GM12878 (cell line): Measurements from ENCODE around the gene FSTL4. TPM values are rescaled to one million over a fixed set of nuclear protein-coding genes. Genes with fewer than 3 reads are reported as not detected.

Experiments
- ATAC-seq: fragments of 200-7000 bp; cut with Tn5 transposase; 3 replicates; pipeline ENCODE4 v1.9.1; 2020; ENCODE audit warnings: mild to moderate bottlenecking, moderate library complexity
- BruUV-seq: library from RNA; stranded (reverse); fragments of 400-500 nt; replicated peaks from 2 replicates; lab custom pipeline; 2021; lab: Mats Ljungman, UMichigan
- CTCF ChIA-PET: fragments of 300-600 bp; sonication (Branson Sonifier 250); formaldehyde crosslinking; extraction: SDS; loops from one replicate; lab custom pipeline; 2021; ENCODE audit warnings: inconsistent platforms; lab: Yijun Ruan, JAX
- POLR2A ChIA-PET: fragments of 350-600 bp; formaldehyde crosslinking; extraction: SDS; loops from one replicate; lab custom pipeline; 2021; ENCODE audit warnings: inconsistent platforms; lab: Charles Lee
- RAD21 ChIA-PET: fragments of 300-600 bp; sonication (Branson Sonifier 250); formaldehyde crosslinking; loops from one replicate; lab custom pipeline; 2023; ENCODE audit warnings: antibody characterized with exemption; ENCODE audit not compliant: unreplicated experiment; lab: Charles Lee
- SMC1A ChIA-PET: fragments of 300-600 bp; sonication (Branson Sonifier 250); formaldehyde crosslinking; loops from one replicate; lab custom pipeline; 2023; ENCODE audit not compliant: unreplicated experiment, uncharacterized antibody; lab: Charles Lee
- DNase-seq: peaks from one replicate; pipeline ENCODE4 v3.0.0-alpha.2; 2011; ENCODE audit warnings: low read depth, low spot score
- FAIRE-seq: peaks from 3 replicates; lab custom pipeline; 2011; peaks lifted over from hg19 to GRCh38; lab: Jason Lieb, UNC
- H2AFZ ChIP-seq: 2 replicates; pipeline ENCODE4 v1.6.0; 2011; ENCODE audit warnings: low read depth, low read length, control low read depth; ENCODE audit not compliant: control insufficient read depth
- H3K27ac ChIP-seq: 2 replicates; pipeline ENCODE4 v1.5.1; 2011; ENCODE audit warnings: control low read depth; ENCODE audit not compliant: control insufficient read depth, insufficient read depth
- H3K27me3 ChIP-seq, 2 experiments: replicated peaks in 1 of 2; 2 replicates each; pipeline versions ENCODE4 v1.6.0 to v1.6.1; 2011; ENCODE audit warnings: low read length in 1 of 2; ENCODE audit not compliant: control insufficient read depth in 2 of 2, insufficient read depth in 2 of 2
- H3K36me3 ChIP-seq, 2 experiments: 2 replicates each; pipeline ENCODE4 v1.5.1; 2011; ENCODE audit warnings: low read length in 1 of 2; ENCODE audit not compliant: control insufficient read depth in 2 of 2, insufficient read depth in 2 of 2
- H3K4me1 ChIP-seq: 2 replicates; pipeline ENCODE4 v1.6.1; 2011; ENCODE audit warnings: mild to moderate bottlenecking, low read length, moderate library complexity, mixed read lengths; ENCODE audit not compliant: control insufficient read depth, insufficient read depth
- H3K4me2 ChIP-seq: 2 replicates; pipeline ENCODE4 v1.6.0; 2011; ENCODE audit warnings: control low read depth; ENCODE audit not compliant: control insufficient read depth, insufficient read depth
- H3K4me3 ChIP-seq: fragments of 200-600 bp; sonication (generic); 2 replicates; pipeline ENCODE4 v1.5.1; 2016
- H3K79me2 ChIP-seq: 2 replicates; pipeline ENCODE4 v1.6.0; 2011; ENCODE audit warnings: low read length; ENCODE audit not compliant: control insufficient read depth, insufficient read depth
- H3K9ac ChIP-seq: 2 replicates; pipeline ENCODE4 v1.8.0; 2011; ENCODE audit warnings: low read length, control low read depth, mixed read lengths; ENCODE audit not compliant: control insufficient read depth, insufficient read depth
- H3K9me3 ChIP-seq: replicated peaks from 3 replicates; pipeline ENCODE4 v1.5.1; 2011; ENCODE audit warnings: mild to moderate bottlenecking, low read length; ENCODE audit not compliant: control insufficient read depth, insufficient read depth
- H4K20me1 ChIP-seq: 2 replicates; pipeline ENCODE4 v1.6.0; 2011; ENCODE audit not compliant: control insufficient read depth, insufficient read depth
- BACH1 ChIP-seq: fragments of 450-650 bp; IDR thresholded peaks from 2 replicates; pipeline ENCODE4 v1.6.1; 2017; ENCODE audit warnings: mild to moderate bottlenecking, borderline replicate concordance
- BCLAF1 ChIP-seq: fragments of 450-650 bp; IDR thresholded peaks from 2 replicates; pipeline ENCODE4 v1.6.1; 2017; ENCODE audit warnings: antibody characterized with exemption, mild to moderate bottlenecking, moderate library complexity
- BHLHE40 ChIP-seq, 2 experiments: fragments of 450-650 bp in 1 of 2; IDR thresholded peaks; 2 replicates each; pipeline ENCODE4 v1.6.1; 2011 to 2017; ENCODE audit warnings: low read depth in 2 of 2, borderline replicate concordance in 1 of 2, improper control_type of control experiment in 1 of 2, low read length in 1 of 2, mild to moderate bottlenecking in 1 of 2
- CHD2 ChIP-seq: IDR thresholded peaks from 2 replicates; pipeline ENCODE4 v1.6.1; 2011; ENCODE audit warnings: low read depth, low read length, improper control_type of control experiment, borderline replicate concordance
- EED ChIP-seq: sonication (generic); IDR thresholded peaks from 2 replicates; pipeline ENCODE4 v1.6.1; 2016; ENCODE audit warnings: antibody characterized with exemption, low read depth
- ESRRA ChIP-seq: IDR thresholded peaks from 2 replicates; pipeline ENCODE4 v1.6.1; 2012; ENCODE audit warnings: mild to moderate bottlenecking, low read length, improper control_type of control experiment
- EZH2 ChIP-seq: IDR thresholded peaks from 2 replicates; pipeline ENCODE4 v1.6.1; 2012; ENCODE audit warnings: low read depth, mild to moderate bottlenecking, control low read depth, inconsistent platforms, low read length, borderline replicate concordance; ENCODE audit not compliant: control insufficient read depth
- REST ChIP-seq: IDR thresholded peaks from 2 replicates; pipeline ENCODE4 v1.6.1; 2012; ENCODE audit warnings: mild to moderate bottlenecking, low read depth, low read length
- SKIL ChIP-seq: fragments of 450-650 bp; IDR thresholded peaks from 2 replicates; pipeline ENCODE4 v1.6.1; 2017; ENCODE audit warnings: mild to moderate bottlenecking, low read depth, inconsistent platforms; ENCODE audit not compliant: poor library complexity, severe bottlenecking
- SREBF1 ChIP-seq: IDR thresholded peaks from 2 replicates; pipeline ENCODE4 v1.6.1; 2012; ENCODE audit warnings: mild to moderate bottlenecking, low read length
- SRF ChIP-seq, 2 experiments: IDR thresholded peaks; 2 replicates each; pipeline ENCODE4 v1.6.1; 2011; ENCODE audit warnings: low read depth in 2 of 2, low read length in 2 of 2, mild to moderate bottlenecking in 1 of 2, moderate library complexity in 1 of 2
- SUZ12 ChIP-seq: fragments of 200-600 bp; sonication (generic); IDR thresholded peaks from one replicate; pipeline ENCODE4 v1.6.1; 2018; ENCODE audit warnings: antibody characterized with exemption, mild to moderate bottlenecking; ENCODE audit not compliant: unreplicated experiment
- TAF1 ChIP-seq: IDR thresholded peaks from 2 replicates; pipeline ENCODE4 v1.6.1; 2011; ENCODE audit warnings: mild to moderate bottlenecking, low read depth, low read length, borderline replicate concordance
- whole genome bisulfite sequencing: methylation state at CpG from one replicate; pipeline ENCODE4 v1.1.6; 2016; ENCODE audit warnings: low lambda C conversion rate; ENCODE audit not compliant: insufficient replicate concordance, insufficient coverage; ENCODE audit errors: missing lambda C conversion rate; 5-methylcytosine and 5-hydroxymethylcytosine counted together
- in situ Hi-C: fragments of 300-500 bp; cut with MboI; formaldehyde crosslinking; loops from 9 replicates; pipeline ENCODE4 v1.14.3; 2018; ENCODE audit warnings: mixed read lengths
- intact Hi-C: fragments of 100-400 bp; cut with micrococcal nuclease; formaldehyde crosslinking; loops from one replicate; pipeline ENCODE4 v1.14.2; 2022; ENCODE audit not compliant: unreplicated experiment
- polyA plus RNA-seq, 11 experiments: library from polyadenylated mRNA; depleted of rRNA in 4 of 11; unstranded in 6 of 11; stranded (reverse) in 5 of 11; fragments of >200 nt; fragmentation: Nextera tagmentation in 4 of 11; fragmentation: Illumina TruSeq in 1 of 11; extraction: Ambion mirVana in 4 of 11; extraction: Trizol in 1 of 11; gene quantifications; 1 replicate in 1 of 11; 2 replicates in 10 of 11; pipeline versions ENCODE4 v1.2.1 to v1.2.3, GENCODE V29; 2011 to 2016; ENCODE audit warnings: inconsistent platforms in 2 of 11, missing spikeins in 2 of 11, low read depth in 1 of 11
- total RNA-seq, 4 experiments: library from RNA; depleted of rRNA in 3 of 4; stranded (reverse); fragments of >200 nt in 3 of 4; fragmentation: Illumina TruSeq in 1 of 4; extraction: Trizol in 1 of 4; gene quantifications; 2 replicates each; pipeline versions ENCODE4 v1.2.1 to v1.2.3, GENCODE V29; 2013 to 2021

The FSTL4 gene
- total and polyA plus RNA-seq, 10 of the 15 experiments (the other 5 are each of a cell fraction or from before 2014, with no cell fraction given) = 0.01 to 0.79 (median 0.21) TPM; not detected in 6

- SMC1A ChIA-PET = no interaction called here
Observed at GRCh38 chr5:133453084-133453780, 159.1 kb downstream of the FSTL4 start.

More at GRCh38 chr5:133453084-133453780, 159.1 kb downstream of the FSTL4 start:
- ATAC-seq (no peak), DNase-seq (no peak), FAIRE-seq (no peak)
- H3K4me3 ChIP-seq = no peak overlapping the region
- H3K27me3 ChIP-seq = no peaks in the 10 kb centered on the region; a peak in 2 of 4 replicates
- H3K9ac ChIP-seq = no peak overlapping the region
- H3K27ac ChIP-seq = no peak overlapping the region
- no peaks in the 10 kb centered on the region for H3K79me2 ChIP-seq
- H2AFZ ChIP-seq = no peak overlapping the region
- TF ChIP-seq REST (no peak), SREBF1 (no peak), CHD2 (no peak), EZH2 (no peak), BHLHE40 (IDR thresholded peaks at IDR 0.05; ENCODE audit: borderline replicate concordance in 1 of 2, low read depth in 2 of 2, low read length in 1 of 2) (no peak), SUZ12 (no peak), EED (no peak), BCLAF1 (no peak), ESRRA (no peak), SKIL (no peak), SRF (IDR thresholded peaks at IDR 0.05; ENCODE audit: low read depth in 2 of 2, low read length in 2 of 2) (no peak), TAF1 (no peak), BACH1 (no peak)
- no peaks in the 10 kb centered on the region for H3K9me3 ChIP-seq
- no peaks in the 10 kb centered on the region for H3K4me1 ChIP-seq
- H4K20me1 ChIP-seq = no peaks in the 10 kb centered on the region
- H3K4me2 ChIP-seq = no peak overlapping the region
- intact Hi-C loops = no loop called here
- BruUV-seq = no TSS peak
- RAD21 ChIA-PET = no interaction called here
- WGBS = 9% methylated on average over 4 of the region's 4 CpGs
- POLR2A ChIA-PET = no interaction called here
- in situ Hi-C loops = no loop called here
- H3K36me3 ChIP-seq = no peaks in the 10 kb centered on the region
- CTCF ChIA-PET = interaction anchor here (1.4 kb wide), 1 partner anchor 30 kb away, joined by 5 read pairs; no protein-coding TSS in a partner anchor
